HG02678 (cell line): ENCODE results near the gene TMEM272.

Source experiments
- ATAC-seq: cut with Tn5 transposase; IDR thresholded peaks from one replicate; pipeline ENCODE4 v1.9.1; 2021; ENCODE audit warnings: mild to moderate bottlenecking, moderate library complexity; ENCODE audit not compliant: unreplicated experiment

The TMEM272 gene

GRCh38 chr13:51806566-51806965 lies 38.4 kb downstream of the TMEM272 start:
- ATAC-seq: no peak

GRCh38 chr13:51805925-51806324 lies 39.1 kb downstream of the TMEM272 start:
- no peak for ATAC-seq

GRCh38 chr13:51805313-51805712 lies 39.7 kb downstream of the TMEM272 start:
- ATAC-seq: no peak

- no peak for ATAC-seq
Measured at GRCh38 chr13:51804295-51805172, 40.4 kb downstream of the TMEM272 start.

- peak; percentile 91 for ATAC-seq
Measured at GRCh38 chr13:51803422-51804294, 41.3 kb downstream of the TMEM272 start, which contains the start of gene DHRS12. TSS of gene DHRS12 (minus strand) at chr13:51804163. CDS start at chr13:51799659, 4,504 bp downstream.

- no peak for ATAC-seq
Measured at GRCh38 chr13:51802631-51803418, 42.2 kb downstream of the TMEM272 start.

- no peak for ATAC-seq
Measured at GRCh38 chr13:51801631-51802099, 43.3 kb downstream of the TMEM272 start.

- no peak for ATAC-seq
Measured at GRCh38 chr13:51800486-51800885, 44.5 kb downstream of the TMEM272 start.

GRCh38 chr13:51799261-51799660 lies 45.7 kb downstream of the TMEM272 start:
- ATAC-seq: no peak

GRCh38 chr13:51797664-51798488 lies 47.1 kb downstream of the TMEM272 start:
- ATAC-seq: peak; percentile 55

- ATAC-seq: no peak
Measured at GRCh38 chr13:51796546-51796945, 48.4 kb downstream of the TMEM272 start.

GRCh38 chr13:51795419-51795818 lies 49.6 kb downstream of the TMEM272 start:
- no peak for ATAC-seq

- no peak for ATAC-seq
Measured at GRCh38 chr13:51794964-51795363, 50.0 kb downstream of the TMEM272 start.

GRCh38 chr13:51793570-51794271 lies 51.3 kb downstream of the TMEM272 start:
- peak; percentile 73 for ATAC-seq

- no peak for ATAC-seq
Measured at GRCh38 chr13:51786425-51787265, 58.3 kb downstream of the TMEM272 start.

- no peak for ATAC-seq
Measured at GRCh38 chr13:51785712-51786424, 59.1 kb downstream of the TMEM272 start.

GRCh38 chr13:51784097-51784496 lies 60.9 kb downstream of the TMEM272 start:
- no peak for ATAC-seq
